K562 (cell line): ENCODE data around the gene CHRM4. TPM values are rescaled to one million over a fixed set of nuclear protein-coding genes. Genes with fewer than 3 reads are reported as not detected.

Experiments used
- CHAMP1 ChIP-seq: fragments of 450-650 bp; IDR thresholded peaks from 2 replicates; pipeline ENCODE4 v1.6.1; 2016; ENCODE audit warnings: mild to moderate bottlenecking
- ELF1 ChIP-seq: fragments of 200-800 bp; sonication (Bioruptor generic); IDR thresholded peaks from 2 replicates; pipeline ENCODE4 v1.6.1; 2016; ENCODE audit warnings: missing genetic modification characterization, missing compliant biosample characterization
- EP300 ChIP-seq: IDR thresholded peaks from 2 replicates; pipeline ENCODE4 v1.6.1; 2012; ENCODE audit warnings: low read length, improper control_type of control experiment
- HNRNPUL1 ChIP-seq: fragments of 200-400 bp; formaldehyde crosslinking; IDR thresholded peaks from 2 replicates; pipeline ENCODE4 v1.6.1; 2017; ENCODE audit warnings: low read length
- KDM1A ChIP-seq, 2 experiments: fragments of 450-650 bp; IDR thresholded peaks; 2 replicates each; pipeline ENCODE4 v1.6.1; 2016; ENCODE audit warnings: mild to moderate bottlenecking in 2 of 2
- KLF10 ChIP-seq: fragments of 250-450 bp; sonication (Bioruptor Pico); IDR thresholded peaks from 2 replicates; pipeline ENCODE4 v1.6.1; 2021; ENCODE audit warnings: matching md5 sums
- MEF2A ChIP-seq: IDR thresholded peaks from 2 replicates; pipeline ENCODE4 v1.6.1; 2011; ENCODE audit warnings: low read depth, mild to moderate bottlenecking, low read length, moderate library complexity; ENCODE audit not compliant: control insufficient read depth
- MEF2D ChIP-seq: conservative IDR thresholded peaks from 2 replicates; pipeline ENCODE4 v1.6.1; 2016; ENCODE audit warnings: low read depth, missing genetic modification characterization, missing compliant biosample characterization
- MLLT1 ChIP-seq, 2 experiments: fragments of 450-650 bp; IDR thresholded peaks; 2 replicates each; pipeline ENCODE4 v1.6.1; 2016
- NCOA1 ChIP-seq: fragments of 450-650 bp; IDR thresholded peaks from 2 replicates; pipeline ENCODE4 v1.6.1; 2016; ENCODE audit warnings: low read depth
- NR2F6 ChIP-seq: fragments of 450-650 bp; formaldehyde crosslinking; IDR thresholded peaks from 2 replicates; pipeline ENCODE4 v1.4.0; 2020; ENCODE audit warnings: mild to moderate bottlenecking
- SMAD4 ChIP-seq: fragments of 250-450 bp; sonication (Bioruptor Pico); conservative IDR thresholded peaks from 2 replicates; pipeline ENCODE4 v1.8.0; 2021; ENCODE audit warnings: inconsistent platforms, mild to moderate bottlenecking, moderate library complexity
- TFE3 ChIP-seq: fragments of 450-650 bp; formaldehyde crosslinking; IDR thresholded peaks from 2 replicates; pipeline ENCODE4 v1.4.0; 2020; ENCODE audit warnings: mild to moderate bottlenecking, mixed read lengths
- ZNF140 ChIP-seq: fragments of 250-450 bp; sonication (Bioruptor Pico); IDR thresholded peaks from 2 replicates; pipeline ENCODE4 v1.8.0; 2021; ENCODE audit warnings: moderate library complexity, mild to moderate bottlenecking, inconsistent platforms
- ZNF592 ChIP-seq: fragments of 450-650 bp; IDR thresholded peaks from 2 replicates; pipeline ENCODE4 v1.6.1; 2017; ENCODE audit warnings: antibody characterized with exemption, mild to moderate bottlenecking
- ZNF778 ChIP-seq: fragments of 450-650 bp; formaldehyde crosslinking; IDR thresholded peaks from 2 replicates; pipeline ENCODE4 v1.4.0; 2020; ENCODE audit warnings: mild to moderate bottlenecking, moderate library complexity
- polyA plus RNA-seq, 8 experiments: library from polyadenylated mRNA; depleted of rRNA in 4 of 8; stranded (reverse) in 5 of 8; unstranded in 3 of 8; fragments of >200 nt; fragmentation: Nextera tagmentation in 2 of 8; fragmentation: Illumina TruSeq in 1 of 8; extraction: Ambion mirVana in 2 of 8; extraction: Trizol in 1 of 8; gene quantifications; 2 replicates each; pipeline versions ENCODE4 v1.2.1 to v1.2.3, GENCODE V29; 2011 to 2014; ENCODE audit warnings: inconsistent platforms in 1 of 8, missing spikeins in 1 of 8
- total RNA-seq, 7 experiments: library from RNA; depleted of rRNA in 6 of 7; stranded (reverse); fragments of >200 nt in 6 of 7; fragmentation: Illumina TruSeq in 2 of 7; extraction: Trizol in 2 of 7; gene quantifications; 2 replicates each; pipeline versions ENCODE4 v1.2.1 to v1.2.3, GENCODE V29; 2011 to 2021; ENCODE audit warnings: low replicate concordance in 1 of 7
- TF ChIP-seq, protein P1 (sequence below): fragments of 450-650 bp; conservative IDR thresholded peaks from 2 replicates; pipeline ENCODE4 v1.6.1; 2016; ENCODE audit warnings: missing genetic modification characterization, low read depth, mild to moderate bottlenecking, control low read depth, missing compliant biosample characterization

The CHRM4 gene
- total and polyA plus RNA-seq, 9 of the 15 experiments (the other 6 are each of a cell fraction or from before 2014, with no cell fraction given), result 0.22 to 1.3 (median 0.40) TPM; not detected in 2

DNA sequence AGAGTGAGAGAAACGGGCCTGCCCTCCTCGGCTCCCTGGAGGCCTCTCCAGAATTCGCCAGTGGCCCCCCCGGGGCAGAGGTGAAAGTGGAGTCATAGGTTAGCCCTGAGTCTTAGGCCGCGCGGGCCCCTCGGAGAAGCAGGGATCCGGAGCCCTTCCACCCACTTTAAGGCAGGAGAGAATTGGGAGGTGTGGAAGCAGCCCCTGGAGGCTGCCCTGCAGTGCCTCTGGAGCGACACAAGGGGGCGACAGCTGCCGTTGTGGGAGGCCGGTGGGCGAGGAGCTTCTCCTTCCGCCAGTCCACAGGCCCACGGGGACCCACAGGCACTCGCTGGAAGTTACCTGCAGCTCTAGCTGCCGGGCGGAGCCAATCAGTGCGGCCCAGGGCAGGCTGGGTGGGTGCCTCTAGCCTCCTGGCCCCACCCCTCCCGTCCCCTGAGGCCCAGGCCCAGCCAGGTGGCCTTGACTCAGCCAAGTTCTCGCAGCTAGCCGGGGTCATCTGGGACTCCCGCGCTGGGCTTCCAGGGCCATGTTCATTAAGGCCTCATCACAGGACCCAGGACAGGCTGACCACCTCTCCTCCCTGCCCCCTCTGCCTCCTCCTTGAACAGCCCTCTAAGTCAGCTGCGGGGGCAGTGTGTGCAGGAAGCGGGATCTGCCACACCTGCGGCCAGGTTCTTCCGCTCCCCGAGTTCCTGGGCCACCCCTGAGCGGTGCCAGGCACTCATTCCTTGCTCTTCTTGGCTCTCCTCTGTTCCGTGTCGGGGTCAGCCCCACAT is 39.3 kb downstream of the CHRM4 start (continued):
- TF ChIP-seq CHAMP1 (no peak), ZNF140 (no peak), ELF1 (tag) (no peak), EP300 (no peak), KDM1A (IDR thresholded peaks at IDR 0.05) (no peak), TFE3 (no peak), MLLT1 (IDR thresholded peaks at IDR 0.05) (no peak), MEF2D (no peak), KLF10 (CRISPR knock-in tag) (no peak), ZNF778 (no peak), NCOA1 (no peak), MEF2A (no peak), HNRNPUL1 (no peak), ZNF592 (no peak; the same call in 1 of the 2 replicates), NR2F6 (no peak), SMAD4 (CRISPR knock-in tag) (no peak)
- TF ChIP-seq, protein P1, sequence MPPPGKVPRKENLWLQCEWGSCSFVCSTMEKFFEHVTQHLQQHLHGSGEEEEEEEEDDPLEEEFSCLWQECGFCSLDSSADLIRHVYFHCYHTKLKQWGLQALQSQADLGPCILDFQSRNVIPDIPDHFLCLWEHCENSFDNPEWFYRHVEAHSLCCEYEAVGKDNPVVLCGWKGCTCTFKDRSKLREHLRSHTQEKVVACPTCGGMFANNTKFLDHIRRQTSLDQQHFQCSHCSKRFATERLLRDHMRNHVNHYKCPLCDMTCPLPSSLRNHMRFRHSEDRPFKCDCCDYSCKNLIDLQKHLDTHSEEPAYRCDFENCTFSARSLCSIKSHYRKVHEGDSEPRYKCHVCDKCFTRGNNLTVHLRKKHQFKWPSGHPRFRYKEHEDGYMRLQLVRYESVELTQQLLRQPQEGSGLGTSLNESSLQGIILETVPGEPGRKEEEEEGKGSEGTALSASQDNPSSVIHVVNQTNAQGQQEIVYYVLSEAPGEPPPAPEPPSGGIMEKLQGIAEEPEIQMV (tag), result no peak
